ENCODE measurements around the gene NOL6. TPM values are rescaled to one million over a fixed set of nuclear protein-coding genes. Genes with fewer than 3 reads are reported as not detected.
A peak's percentile ranks its signal among the peaks of the same experiment; 100 is the strongest.

Gene NOL6
- total RNA-seq, 4 donors from 2014 or later, result 26.2 to 40.2 (median 31.5) TPM

GRCh38 chr9:33466565-33467495, 6.9 kb downstream of the NOL6 start:
- WGBS, 2 donors, result 70 to 77% methylated on average over 24 of the region's 24 CpGs
- no peak overlapping the region for H3K4me3 ChIP-seq (ENCODE audit: low read depth, poor library complexity, severe bottlenecking)
- TF ChIP-seq, protein P1, sequence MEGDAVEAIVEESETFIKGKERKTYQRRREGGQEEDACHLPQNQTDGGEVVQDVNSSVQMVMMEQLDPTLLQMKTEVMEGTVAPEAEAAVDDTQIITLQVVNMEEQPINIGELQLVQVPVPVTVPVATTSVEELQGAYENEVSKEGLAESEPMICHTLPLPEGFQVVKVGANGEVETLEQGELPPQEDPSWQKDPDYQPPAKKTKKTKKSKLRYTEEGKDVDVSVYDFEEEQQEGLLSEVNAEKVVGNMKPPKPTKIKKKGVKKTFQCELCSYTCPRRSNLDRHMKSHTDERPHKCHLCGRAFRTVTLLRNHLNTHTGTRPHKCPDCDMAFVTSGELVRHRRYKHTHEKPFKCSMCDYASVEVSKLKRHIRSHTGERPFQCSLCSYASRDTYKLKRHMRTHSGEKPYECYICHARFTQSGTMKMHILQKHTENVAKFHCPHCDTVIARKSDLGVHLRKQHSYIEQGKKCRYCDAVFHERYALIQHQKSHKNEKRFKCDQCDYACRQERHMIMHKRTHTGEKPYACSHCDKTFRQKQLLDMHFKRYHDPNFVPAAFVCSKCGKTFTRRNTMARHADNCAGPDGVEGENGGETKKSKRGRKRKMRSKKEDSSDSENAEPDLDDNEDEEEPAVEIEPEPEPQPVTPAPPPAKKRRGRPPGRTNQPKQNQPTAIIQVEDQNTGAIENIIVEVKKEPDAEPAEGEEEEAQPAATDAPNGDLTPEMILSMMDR (IDR thresholded peaks at IDR 0.05), result peak in 1 of 3 donors; percentile 93
- no peak for TF ChIP-seq POLR2A (IDR thresholded peaks at IDR 0.05)
- intact Hi-C loops (cut with DNase I; ENCODE audit: low total_unique reads), result loop anchor here (5.0 to 10.0 kb wide), 3 partner anchors 65 to 182 kb away; partner anchors contain the start of gene AQP7
- peak in 1 of 2 donors; percentile 93 for DNase-seq (ENCODE audit: low spot score in 2 of 2)

GRCh38 chr9:33465596-33466564, 7.8 kb downstream of the NOL6 start:
- 92 to 94% methylated on average over 27 of the region's 27 CpGs for WGBS, 2 donors
- intact Hi-C loops (cut with DNase I; ENCODE audit: low total_unique reads), result loop anchor here (5.0 to 10.0 kb wide), 3 partner anchors 64 to 181 kb away; partner anchors contain the start of gene AQP7
- no peak for DNase-seq (ENCODE audit: low spot score in 2 of 2)
- TF ChIP-seq POLR2A (IDR thresholded peaks at IDR 0.05), result no peak
- H3K4me3 ChIP-seq (ENCODE audit: low read depth, poor library complexity, severe bottlenecking), result no peak overlapping the region

- intact Hi-C loops (cut with DNase I; ENCODE audit: low total_unique reads), result loop anchor here (5.0 to 10.0 kb wide), 3 partner anchors 63 to 180 kb away; partner anchors contain the start of gene AQP7
- WGBS, 2 donors, result 92 to 93% methylated on average over 9 of the region's 9 CpGs
- no peak for DNase-seq (ENCODE audit: low spot score in 2 of 2)
- H3K4me3 ChIP-seq (ENCODE audit: low read depth, poor library complexity, severe bottlenecking), result no peak overlapping the region
- TF ChIP-seq POLR2A (IDR thresholded peaks at IDR 0.05), result no peak
- TF ChIP-seq, protein P1 (IDR thresholded peaks at IDR 0.05), result no peak
Measured at GRCh38 chr9:33465096-33465495, 8.6 kb downstream of the NOL6 start.

- intact Hi-C loops (cut with DNase I; ENCODE audit: low total_unique reads), result loop anchor here (10.0 kb wide), 2 partner anchors 89 to 179 kb away; no protein-coding TSS in a partner anchor
- 43 to 67% methylated on average over 14 of the region's 14 CpGs for WGBS, 2 donors
- H3K4me3 ChIP-seq (ENCODE audit: low read depth, poor library complexity, severe bottlenecking), result no peak overlapping the region
- TF ChIP-seq POLR2A (IDR thresholded peaks at IDR 0.05), result no peak
- TF ChIP-seq, protein P1 (IDR thresholded peaks at IDR 0.05), result no peak
- no peak for DNase-seq (ENCODE audit: low spot score in 2 of 2)
Measured at GRCh38 chr9:33464045-33464636, 9.6 kb downstream of the NOL6 start.

GRCh38 chr9:33463151-33463550, 10.6 kb downstream of the NOL6 start:
- no peak for DNase-seq (ENCODE audit: low spot score in 2 of 2)
- TF ChIP-seq, protein P1 (IDR thresholded peaks at IDR 0.05), result no peak
- TF ChIP-seq POLR2A (IDR thresholded peaks at IDR 0.05), result no peak
- WGBS, 2 donors, result 76% methylated on average over 15 of the region's 15 CpGs
- no peak overlapping the region for H3K4me3 ChIP-seq (ENCODE audit: low read depth, poor library complexity, severe bottlenecking)
- intact Hi-C loops (cut with DNase I; ENCODE audit: low total_unique reads), result loop anchor here (10.0 kb wide), 2 partner anchors 88 to 178 kb away; no protein-coding TSS in a partner anchor
